AG04450 (cell line): ENCODE data around the gene KRT17. TPM values are rescaled to one million over a fixed set of nuclear protein-coding genes. Genes with fewer than 3 reads are reported as not detected.
"Not testable (repeated sequence)": the region's sequence is repeated elsewhere in the genome, so short reads cannot be mapped to it uniquely, and the experiment has no call there.

Source experiments
- CTCF ChIA-PET: fragments of 300-600, 350-600 bp; formaldehyde crosslinking; extraction: SDS; loops from one replicate; lab custom pipeline; 2022; ENCODE audit warnings: antibody characterized with exemption, inconsistent platforms; lab: Charles Lee
- POLR2A ChIA-PET: fragments of 350-600 bp; formaldehyde crosslinking; extraction: SDS; loops from one replicate; lab custom pipeline; 2021; ENCODE audit warnings: antibody characterized with exemption, inconsistent platforms; lab: Yijun Ruan, JAX
- DNase-seq: peaks from one replicate; pipeline ENCODE4 v3.0.0-alpha.2; 2011; ENCODE audit warnings: low read depth, low spot score
- H3K27ac ChIP-seq: one replicate; pipeline ENCODE4 v1.5.1; 2012; ENCODE audit warnings: low read depth, low read length, control low read depth
- H3K27me3 ChIP-seq: one replicate; pipeline ENCODE4 v1.6.0; 2012; ENCODE audit warnings: low read length; ENCODE audit not compliant: control insufficient read depth, insufficient read depth
- H3K4me3 ChIP-seq: 2 replicates; pipeline ENCODE4 v1.5.1; 2011; ENCODE audit warnings: mild to moderate bottlenecking, low read depth, low read length, control low read depth
- H3K9me3 ChIP-seq: 2 replicates; pipeline ENCODE4 v1.5.1; 2012; ENCODE audit warnings: low read length; ENCODE audit not compliant: control insufficient read depth, insufficient read depth
- polyA plus RNA-seq: library from polyadenylated mRNA; depleted of rRNA; stranded (reverse); fragments of >200 nt; gene quantifications from 2 replicates; pipeline ENCODE4 v1.2.3, GENCODE V29; 2011
- TF ChIP-seq, protein P1 (sequence below): IDR thresholded peaks from 2 replicates; pipeline ENCODE4 v1.5.1; 2011; ENCODE audit warnings: low read depth, low read length, control low read depth, inconsistent platforms

The KRT17 gene
- polyA plus RNA-seq, 1 experiment: 2.8 TPM

DNA sequence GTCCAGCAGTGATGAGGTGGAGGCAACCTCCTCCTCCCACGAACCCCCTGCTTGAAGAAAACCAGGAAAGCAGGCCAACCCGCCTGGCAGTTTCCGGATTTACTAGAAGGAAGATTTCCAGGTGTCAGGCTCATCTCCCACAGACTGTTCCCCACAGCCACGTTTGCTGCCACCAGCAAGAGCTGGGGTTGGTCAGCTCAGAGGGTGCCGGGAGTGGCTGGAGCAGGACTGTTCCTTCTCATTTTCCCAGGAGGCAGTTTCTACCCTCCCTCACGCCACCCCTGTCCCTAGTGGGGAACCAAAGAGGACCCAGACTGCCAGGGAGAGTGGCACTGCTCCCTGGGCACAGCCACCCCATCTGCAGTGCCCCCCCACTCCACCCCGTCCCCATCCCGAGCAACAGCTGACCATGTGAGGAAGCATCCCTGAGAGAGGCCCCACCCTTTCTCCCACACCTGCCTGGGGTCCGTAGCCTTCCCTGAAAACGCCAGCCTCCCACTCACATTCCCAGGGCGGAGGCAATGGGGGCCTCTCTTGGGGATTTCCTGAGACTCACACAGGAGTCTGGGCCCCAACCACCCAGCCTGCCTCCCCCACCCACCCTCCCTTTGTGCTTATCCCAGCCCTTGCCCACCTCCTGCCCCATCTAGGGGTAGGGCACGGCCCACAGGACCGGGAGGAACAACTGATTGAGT lies 5.9 kb downstream of the KRT17 start:
- peaks cover 16% of the 10 kb centered on the region for H3K27me3 ChIP-seq
- ChIA-PET POLR2A (no interaction called here), CTCF (no interaction called here)
- DNase-seq: no peak
- no peak overlapping the region for H3K27ac ChIP-seq
- TF ChIP-seq, protein P1, sequence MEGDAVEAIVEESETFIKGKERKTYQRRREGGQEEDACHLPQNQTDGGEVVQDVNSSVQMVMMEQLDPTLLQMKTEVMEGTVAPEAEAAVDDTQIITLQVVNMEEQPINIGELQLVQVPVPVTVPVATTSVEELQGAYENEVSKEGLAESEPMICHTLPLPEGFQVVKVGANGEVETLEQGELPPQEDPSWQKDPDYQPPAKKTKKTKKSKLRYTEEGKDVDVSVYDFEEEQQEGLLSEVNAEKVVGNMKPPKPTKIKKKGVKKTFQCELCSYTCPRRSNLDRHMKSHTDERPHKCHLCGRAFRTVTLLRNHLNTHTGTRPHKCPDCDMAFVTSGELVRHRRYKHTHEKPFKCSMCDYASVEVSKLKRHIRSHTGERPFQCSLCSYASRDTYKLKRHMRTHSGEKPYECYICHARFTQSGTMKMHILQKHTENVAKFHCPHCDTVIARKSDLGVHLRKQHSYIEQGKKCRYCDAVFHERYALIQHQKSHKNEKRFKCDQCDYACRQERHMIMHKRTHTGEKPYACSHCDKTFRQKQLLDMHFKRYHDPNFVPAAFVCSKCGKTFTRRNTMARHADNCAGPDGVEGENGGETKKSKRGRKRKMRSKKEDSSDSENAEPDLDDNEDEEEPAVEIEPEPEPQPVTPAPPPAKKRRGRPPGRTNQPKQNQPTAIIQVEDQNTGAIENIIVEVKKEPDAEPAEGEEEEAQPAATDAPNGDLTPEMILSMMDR: no peak
- no peak overlapping the region for H3K4me3 ChIP-seq
- H3K9me3 ChIP-seq: no peaks in the 10 kb centered on the region

DNA sequence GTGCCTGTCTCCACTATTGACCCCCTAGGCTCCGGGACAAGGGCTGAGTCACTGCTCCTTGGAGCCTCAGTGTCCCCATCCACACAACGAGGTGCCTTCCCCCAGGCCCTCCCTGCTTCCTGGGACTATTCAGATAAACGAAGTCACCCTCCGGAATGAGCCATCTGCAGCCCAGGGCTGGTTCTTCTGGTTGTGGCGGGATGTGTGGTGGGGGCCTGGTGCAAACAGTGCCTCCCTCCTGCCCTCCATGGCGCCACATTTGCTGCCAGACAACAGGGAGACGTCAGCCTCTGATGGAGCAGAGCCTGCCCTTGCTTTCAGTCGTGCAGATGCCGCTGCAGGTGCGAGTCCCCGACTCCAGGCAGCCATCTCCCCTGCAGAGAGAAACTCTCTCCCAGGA lies 6.7 kb downstream of the KRT17 start:
- no peak overlapping the region for H3K27ac ChIP-seq
- peaks cover 16% of the 10 kb centered on the region for H3K27me3 ChIP-seq
- DNase-seq: no peak
- no peak overlapping the region for H3K4me3 ChIP-seq
- no peaks in the 10 kb centered on the region for H3K9me3 ChIP-seq
- ChIA-PET POLR2A (no interaction called here), CTCF (interaction anchor here (1.3 kb wide), 1 partner anchor 31 kb away, joined by 4 read pairs; no protein-coding TSS in a partner anchor)
- TF ChIP-seq, protein P1: no peak

DNA sequence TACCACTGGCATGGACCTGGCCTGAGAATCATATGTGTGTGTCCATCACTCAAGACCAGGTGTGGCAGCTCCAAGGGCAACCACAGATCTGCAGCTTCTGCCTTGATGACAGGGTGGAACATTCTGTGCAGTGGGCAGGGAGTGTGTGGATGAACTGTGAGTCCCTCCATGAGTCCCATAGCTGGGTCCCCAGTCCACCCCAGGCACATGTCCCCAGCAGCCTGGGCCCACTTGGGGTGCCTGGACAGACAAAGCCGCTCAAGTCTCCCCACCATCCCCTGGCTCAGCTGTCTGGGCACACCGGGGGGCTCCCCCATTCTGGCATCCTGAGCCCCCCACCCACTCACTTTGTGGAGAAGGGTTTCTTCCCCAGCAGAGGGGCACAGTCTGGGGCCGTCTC lies 7.2 kb downstream of the KRT17 start:
- DNase-seq: no peak
- ChIA-PET POLR2A (no interaction called here), CTCF (interaction anchor here (1.3 kb wide), 1 partner anchor 31 kb away, joined by 4 read pairs; no protein-coding TSS in a partner anchor)
- H3K9me3 ChIP-seq: no peaks in the 10 kb centered on the region
- TF ChIP-seq, protein P1: no peak
- no peak overlapping the region for H3K4me3 ChIP-seq
- H3K27me3 ChIP-seq: peaks cover 19% of the 10 kb centered on the region
- no peak overlapping the region for H3K27ac ChIP-seq

DNA sequence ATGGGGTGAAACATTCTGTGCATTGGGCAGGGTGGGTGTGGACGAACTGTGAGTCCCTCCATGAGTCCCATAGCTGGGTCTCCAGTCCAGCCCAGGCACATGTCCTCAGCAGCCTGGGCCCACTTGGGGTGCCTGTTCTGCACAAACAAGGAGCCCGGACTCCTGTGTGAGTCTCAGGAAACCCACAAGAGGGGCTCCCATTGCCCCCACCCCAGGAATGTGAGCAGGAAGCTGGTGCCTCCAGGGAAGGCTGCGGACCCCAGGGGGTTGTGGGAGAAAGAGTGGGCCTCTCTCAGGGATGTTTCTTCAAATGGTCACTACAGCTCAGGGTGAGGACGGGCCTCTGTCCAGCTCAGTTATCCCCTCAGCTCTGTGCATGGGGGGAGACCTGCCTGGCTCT lies 7.9 kb downstream of the KRT17 start:
- H3K27me3 ChIP-seq: peaks cover 21% of the 10 kb centered on the region
- CTCF ChIA-PET: interaction anchor here (1.3 kb wide), 1 partner anchor 32 kb away, joined by 4 read pairs; no protein-coding TSS in a partner anchor
- H3K4me3 ChIP-seq, DNase-seq, H3K9me3 ChIP-seq, H3K27ac ChIP-seq, POLR2A ChIA-PET: not testable (repeated sequence)

DNA sequence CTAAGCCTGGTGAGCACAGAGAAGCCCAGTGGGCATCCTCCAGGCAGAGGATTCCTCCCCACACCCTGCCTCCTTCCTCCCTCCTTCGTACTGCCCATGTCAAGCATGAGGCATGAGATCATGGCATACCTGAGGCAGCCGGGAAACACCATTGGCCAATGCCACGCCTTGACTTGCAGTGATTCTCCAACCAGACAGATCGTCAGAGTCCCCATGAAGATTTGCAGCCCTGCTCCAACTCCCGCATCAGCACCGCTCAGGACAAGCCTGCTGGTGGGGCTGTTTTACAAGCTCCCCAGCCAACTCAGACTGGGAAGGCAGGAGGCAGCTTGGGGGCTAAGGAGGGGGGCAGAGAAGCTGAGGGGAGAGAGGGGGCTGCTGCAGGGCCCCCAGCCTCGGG lies 8.9 kb downstream of the KRT17 start:
- POLR2A ChIA-PET: no interaction called here
- Histone ChIP-seq H3K9me3 (no peaks in the 10 kb centered on the region), H3K27me3 (peaks cover 21% of the 10 kb centered on the region), H3K27ac (no peak overlapping the region), H3K4me3 (no peak overlapping the region)
- no peak for DNase-seq
- TF ChIP-seq, protein P1: no peak
- CTCF ChIA-PET: no interaction called here

DNA sequence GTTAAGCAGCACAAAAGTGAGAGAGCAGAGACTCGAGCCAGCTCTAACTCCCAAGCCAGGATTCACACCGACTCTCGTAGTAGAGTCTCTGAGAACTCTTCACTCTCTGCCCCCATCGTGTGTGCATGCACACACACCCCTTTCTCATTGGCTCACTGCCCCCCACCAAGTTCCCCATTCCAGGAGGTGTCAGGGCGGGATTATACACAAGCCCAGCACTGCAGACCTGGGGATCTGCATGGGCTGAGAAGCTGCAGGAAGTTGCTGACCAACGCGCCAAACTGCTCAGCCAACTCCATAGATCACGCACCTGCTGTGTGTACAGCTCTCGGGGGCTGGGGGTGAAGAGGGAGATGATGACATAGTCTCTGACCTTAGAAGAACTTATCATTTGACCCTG lies 9.6 kb downstream of the KRT17 start:
- CTCF ChIA-PET, DNase-seq, H3K27ac ChIP-seq, POLR2A ChIA-PET, H3K4me3 ChIP-seq, H3K9me3 ChIP-seq: not testable (repeated sequence)
- H3K27me3 ChIP-seq: peaks cover 24% of the 10 kb centered on the region
